Ishikawa (cell line): ENCODE results near the gene AMFR.

Experiments used
- CEBPB ChIP-seq: IDR thresholded peaks from 2 replicates; pipeline ENCODE4 v1.6.1; 2012
- CREB1 ChIP-seq: IDR thresholded peaks from 2 replicates; pipeline ENCODE4 v1.6.1; 2012; ENCODE audit warnings: low read depth
- EGR1 ChIP-seq: IDR thresholded peaks from 2 replicates; pipeline ENCODE4 v1.6.1; 2012
- EP300 ChIP-seq: IDR thresholded peaks from 2 replicates; pipeline ENCODE4 v1.6.1; 2012; ENCODE audit warnings: borderline replicate concordance
- FOXM1 ChIP-seq: IDR thresholded peaks from 2 replicates; pipeline ENCODE4 v1.6.1; 2012; ENCODE audit warnings: low read depth, borderline replicate concordance
- NFIC ChIP-seq: IDR thresholded peaks from 2 replicates; pipeline ENCODE4 v1.6.1; 2012
- RAD21 ChIP-seq: IDR thresholded peaks from 2 replicates; pipeline ENCODE4 v1.6.1; 2012; ENCODE audit warnings: low read depth
- REST ChIP-seq: IDR thresholded peaks from 2 replicates; pipeline ENCODE4 v1.6.1; 2012; ENCODE audit warnings: low read depth, mild to moderate bottlenecking
- TAF1 ChIP-seq: IDR thresholded peaks from 2 replicates; pipeline ENCODE4 v1.6.1; 2012; ENCODE audit warnings: low read depth, mild to moderate bottlenecking
- TCF12 ChIP-seq: IDR thresholded peaks from 2 replicates; pipeline ENCODE4 v1.6.1; 2012; ENCODE audit warnings: low read depth
- TEAD4 ChIP-seq: IDR thresholded peaks from 2 replicates; pipeline ENCODE4 v1.6.1; 2012
- USF1 ChIP-seq: IDR thresholded peaks from 2 replicates; pipeline ENCODE4 v1.6.1; 2012
- YY1 ChIP-seq: IDR thresholded peaks from 2 replicates; pipeline ENCODE4 v1.6.1; 2012; ENCODE audit warnings: low read depth
- ZBTB7A ChIP-seq: IDR thresholded peaks from 2 replicates; pipeline ENCODE4 v1.6.1; 2012; ENCODE audit warnings: low read depth
- TF ChIP-seq, protein P1 (sequence below): IDR thresholded peaks from 2 replicates; pipeline ENCODE4 v1.6.1; 2012

Gene AMFR

DNA sequence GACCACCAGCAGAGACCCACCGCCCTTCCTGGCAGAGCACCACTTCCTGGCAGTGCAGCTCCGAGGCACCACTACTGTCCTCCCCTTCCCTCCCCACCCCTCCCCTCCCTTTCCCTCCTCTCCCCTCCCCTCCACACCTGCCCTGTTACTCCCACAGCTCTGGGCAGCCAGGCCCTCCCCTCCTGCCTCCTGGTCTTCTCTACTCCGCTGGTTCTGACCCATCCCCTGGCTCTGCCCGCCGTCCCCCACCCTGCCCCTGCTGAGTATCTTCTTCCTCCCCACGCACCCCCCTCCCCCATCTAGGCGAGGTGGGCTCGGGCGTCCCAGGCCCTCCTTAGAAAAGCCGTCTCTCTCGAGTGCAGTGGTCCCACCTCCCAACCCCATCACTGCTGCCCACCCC, 77.7 kb downstream of the AMFR start:
- no peak for TF ChIP-seq USF1
- no peak for TF ChIP-seq YY1
- TF ChIP-seq FOXM1 = no peak
- TF ChIP-seq ZBTB7A = no peak
- no peak for TF ChIP-seq NFIC
- no peak for TF ChIP-seq TCF12
- TF ChIP-seq EP300 = no peak
- TF ChIP-seq EGR1 = no peak
- TF ChIP-seq TAF1 = no peak
- TF ChIP-seq CEBPB = no peak
- no peak for TF ChIP-seq RAD21
- TF ChIP-seq TEAD4 = no peak
- TF ChIP-seq, protein P1, sequence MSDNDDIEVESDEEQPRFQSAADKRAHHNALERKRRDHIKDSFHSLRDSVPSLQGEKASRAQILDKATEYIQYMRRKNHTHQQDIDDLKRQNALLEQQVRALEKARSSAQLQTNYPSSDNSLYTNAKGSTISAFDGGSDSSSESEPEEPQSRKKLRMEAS = no peak
- no peak for TF ChIP-seq REST
- no peak for TF ChIP-seq CREB1

- TF ChIP-seq YY1 (no peak), FOXM1 (no peak), RAD21 (no peak), USF1 (no peak), EP300 (no peak), EGR1 (no peak), CEBPB (no peak), ZBTB7A (no peak), REST (no peak), TCF12 (no peak), NFIC (no peak), CREB1 (no peak), TEAD4 (no peak), TAF1 (no peak)
- TF ChIP-seq, protein P1 = no peak
Measured at GRCh38 chr16:56347166-56347565, 78.2 kb downstream of the AMFR start.

DNA sequence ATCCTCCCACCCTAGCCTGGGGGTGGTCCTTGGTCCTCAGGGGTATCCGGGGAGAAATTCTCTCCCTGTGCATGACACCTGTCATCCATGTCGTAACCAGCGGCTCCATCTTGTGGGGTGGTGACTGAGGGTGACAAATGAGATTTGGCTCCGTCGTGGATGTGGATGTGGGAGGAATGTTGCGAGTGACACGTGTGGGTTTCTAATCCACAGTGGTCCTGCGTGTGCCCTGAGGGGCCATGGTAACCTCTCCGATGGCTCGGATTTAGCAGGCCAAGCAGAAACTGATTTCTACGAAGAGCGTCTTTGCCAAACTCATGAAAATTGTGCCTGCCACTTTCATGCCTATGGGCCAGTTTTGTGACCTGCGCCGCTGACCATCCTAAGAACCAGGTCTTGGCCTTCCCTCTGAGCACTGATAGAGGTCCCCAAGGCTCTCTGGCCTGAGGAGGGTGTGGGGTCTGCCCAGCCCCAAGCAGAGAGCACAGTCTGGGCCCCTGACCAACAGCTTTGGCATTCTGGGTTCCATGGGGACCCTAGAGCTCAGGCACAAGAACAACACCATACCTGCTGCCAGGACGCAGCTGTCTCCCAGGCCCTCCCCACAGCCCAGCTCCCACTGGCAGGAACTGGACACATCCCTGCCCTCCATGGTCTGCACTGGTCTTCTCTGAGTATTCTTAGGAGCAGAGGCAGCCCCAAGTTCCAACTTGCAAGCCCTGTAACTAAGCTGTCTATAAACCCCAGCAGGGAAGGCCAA, 79.0 kb downstream of the AMFR start:
- TF ChIP-seq RAD21 (no peak), EGR1 (no peak), TEAD4 (no peak)

- TF ChIP-seq YY1 (no peak), REST (no peak), USF1 (no peak), TAF1 (no peak), CEBPB (no peak), TEAD4 (no peak), ZBTB7A (no peak), NFIC (no peak), EGR1 (no peak), RAD21 (no peak), TCF12 (no peak), CREB1 (no peak)
- TF ChIP-seq, protein P1 = no peak
Measured at GRCh38 chr16:56345406-56346050, 79.8 kb downstream of the AMFR start.
